ENCODE results near the gene ITPR1. TPM values are rescaled to one million over a fixed set of nuclear protein-coding genes. Genes with fewer than 3 reads are reported as not detected.

The ITPR1 gene
- polyA plus RNA-seq, 1 donor from 2014 or later = 2.1 TPM

GRCh38 chr3:4517093-4517492 is 23.9 kb downstream of the ITPR1 start:
- no peaks in the 10 kb centered on the region for H3K9me2 ChIP-seq (ENCODE audit: insufficient read depth, low read length)
- no peak overlapping the region for H3K27ac ChIP-seq (ENCODE audit: low read length)
- no peaks in the 10 kb centered on the region for H4K20me1 ChIP-seq (ENCODE audit: insufficient read depth)
- no peaks in the 10 kb centered on the region for H3F3A ChIP-seq (ENCODE audit: insufficient read depth, low read length, poor library complexity, severe bottlenecking)
- H2AFZ ChIP-seq (ENCODE audit: low read depth, low read length) = no peak overlapping the region
- H3K36me3 ChIP-seq (ENCODE audit: insufficient read depth, low read length) = no peaks in the 10 kb centered on the region
- no peaks in the 10 kb centered on the region for H3K79me2 ChIP-seq (replicated peaks; ENCODE audit: insufficient read depth, low read length)
- no peaks in the 10 kb centered on the region for H3K27me3 ChIP-seq (ENCODE audit: insufficient read depth, low read depth, low read length)
- H3K4me3 ChIP-seq (ENCODE audit: low read length) = no peak overlapping the region
- H3K9me3 ChIP-seq (ENCODE audit: low read length) = no peaks in the 10 kb centered on the region
- no peak overlapping the region for H3K4me2 ChIP-seq (ENCODE audit: low read length)
- TF ChIP-seq MXI1 (conservative IDR thresholded peaks at IDR 0.05; ENCODE audit: poor library complexity, severe bottlenecking) = no peak
- TF ChIP-seq POLR2AphosphoS5 (IDR thresholded peaks at IDR 0.05) = no peak
- no peak for TF ChIP-seq TAF1 (IDR thresholded peaks at IDR 0.05; ENCODE audit: low read depth)
- no peak for TF ChIP-seq RAD21 (conservative IDR thresholded peaks at IDR 0.05)
- no peak for TF ChIP-seq EP300 (conservative IDR thresholded peaks at IDR 0.05; ENCODE audit: poor library complexity, severe bottlenecking)
- no peak for TF ChIP-seq SMC3 (conservative IDR thresholded peaks at IDR 0.05; ENCODE audit: poor library complexity)
- no peak for TF ChIP-seq EZH2 (IDR thresholded peaks at IDR 0.05; ENCODE audit: borderline replicate concordance, insufficient read depth, low read length, poor library complexity, severe bottlenecking)
- TF ChIP-seq CTCF (IDR thresholded peaks at IDR 0.05; ENCODE audit: poor library complexity, severe bottlenecking) = no peak
- TF ChIP-seq REST (IDR thresholded peaks at IDR 0.05; ENCODE audit: borderline replicate concordance) = no peak
- H3K9ac ChIP-seq (ENCODE audit: low read length) = no peak overlapping the region

- Histone ChIP-seq H3K27ac (ENCODE audit: low read length) (no peak overlapping the region), H3K36me3 (ENCODE audit: insufficient read depth, low read length) (no peaks in the 10 kb centered on the region), H3K9me3 (ENCODE audit: low read length) (no peaks in the 10 kb centered on the region), H3K4me3 (ENCODE audit: low read length) (no peak overlapping the region), H3K27me3 (ENCODE audit: insufficient read depth, low read depth, low read length) (no peaks in the 10 kb centered on the region), H4K20me1 (ENCODE audit: insufficient read depth) (no peaks in the 10 kb centered on the region), H2AFZ (ENCODE audit: low read depth, low read length) (no peak overlapping the region), H3F3A (ENCODE audit: insufficient read depth, low read length, poor library complexity, severe bottlenecking) (no peaks in the 10 kb centered on the region), H3K4me2 (ENCODE audit: low read length) (no peak overlapping the region), H3K79me2 (replicated peaks; ENCODE audit: insufficient read depth, low read length) (no peaks in the 10 kb centered on the region), H3K9ac (ENCODE audit: low read length) (no peak overlapping the region), H3K9me2 (ENCODE audit: insufficient read depth, low read length) (no peaks in the 10 kb centered on the region)
- TF ChIP-seq RAD21 (conservative IDR thresholded peaks at IDR 0.05) = no peak
- no peak for TF ChIP-seq EP300 (conservative IDR thresholded peaks at IDR 0.05; ENCODE audit: poor library complexity, severe bottlenecking)
- TF ChIP-seq POLR2AphosphoS5 (IDR thresholded peaks at IDR 0.05) = no peak
- TF ChIP-seq CTCF (IDR thresholded peaks at IDR 0.05; ENCODE audit: poor library complexity, severe bottlenecking) = no peak
- TF ChIP-seq SMC3 (conservative IDR thresholded peaks at IDR 0.05; ENCODE audit: poor library complexity) = no peak
- TF ChIP-seq REST (IDR thresholded peaks at IDR 0.05; ENCODE audit: borderline replicate concordance) = no peak
- no peak for TF ChIP-seq EZH2 (IDR thresholded peaks at IDR 0.05; ENCODE audit: borderline replicate concordance, insufficient read depth, low read length, poor library complexity, severe bottlenecking)
- no peak for TF ChIP-seq TAF1 (IDR thresholded peaks at IDR 0.05; ENCODE audit: low read depth)
- TF ChIP-seq MXI1 (conservative IDR thresholded peaks at IDR 0.05; ENCODE audit: poor library complexity, severe bottlenecking) = no peak
Observed at GRCh38 chr3:4517643-4518311, 24.6 kb downstream of the ITPR1 start.

Measured in neural cell (in vitro differentiated cells).